ENCODE measurements around the gene LAMB1.

The LAMB1 gene

DNA sequence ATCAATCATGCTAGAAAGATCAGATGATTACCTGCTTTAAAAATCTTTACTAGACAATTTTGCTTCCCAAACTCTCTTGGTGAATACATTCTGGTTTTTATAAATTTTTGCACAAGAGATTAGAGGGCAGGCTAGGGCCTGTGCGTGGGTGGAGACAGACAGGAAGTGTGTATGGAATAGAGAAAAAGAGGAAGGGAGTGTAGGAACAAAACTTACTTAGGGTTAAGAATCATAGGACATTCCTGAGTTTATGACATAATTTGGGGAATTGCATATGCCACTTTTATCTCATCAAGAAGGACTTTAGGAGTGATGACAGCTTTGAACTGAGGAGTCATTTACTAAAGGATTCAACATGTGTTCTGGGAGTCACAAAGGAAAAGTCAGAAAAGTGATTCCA is 31.3 kb downstream of the LAMB1 start:
- no peak overlapping the region for H3K27ac ChIP-seq (ENCODE audit: low read length)
- no peak overlapping the region for H2AFZ ChIP-seq (ENCODE audit: low read length)
- no peaks in the 10 kb centered on the region for H4K20me1 ChIP-seq (ENCODE audit: insufficient read depth, low read length)
- no peaks in the 10 kb centered on the region for H3K36me3 ChIP-seq (replicated peaks; ENCODE audit: insufficient read depth, low read length)
- no peaks in the 10 kb centered on the region for H3K27me3 ChIP-seq (replicated peaks; ENCODE audit: insufficient read depth, low read length)
- no peaks in the 10 kb centered on the region for H3K9me2 ChIP-seq (replicated peaks; ENCODE audit: insufficient read depth, low read length)
- H3K4me2 ChIP-seq (ENCODE audit: low read depth, low read length), result no peak overlapping the region
- H3K9ac ChIP-seq (ENCODE audit: low read length), result no peak overlapping the region
- TF ChIP-seq EZH2 (optimal IDR thresholded peaks at IDR 0.05; ENCODE audit: low read depth, low read length) (no peak), EZH2phosphoT487 (IDR thresholded peaks at IDR 0.05; ENCODE audit: low read length) (no peak)
- TF ChIP-seq, protein P1, sequence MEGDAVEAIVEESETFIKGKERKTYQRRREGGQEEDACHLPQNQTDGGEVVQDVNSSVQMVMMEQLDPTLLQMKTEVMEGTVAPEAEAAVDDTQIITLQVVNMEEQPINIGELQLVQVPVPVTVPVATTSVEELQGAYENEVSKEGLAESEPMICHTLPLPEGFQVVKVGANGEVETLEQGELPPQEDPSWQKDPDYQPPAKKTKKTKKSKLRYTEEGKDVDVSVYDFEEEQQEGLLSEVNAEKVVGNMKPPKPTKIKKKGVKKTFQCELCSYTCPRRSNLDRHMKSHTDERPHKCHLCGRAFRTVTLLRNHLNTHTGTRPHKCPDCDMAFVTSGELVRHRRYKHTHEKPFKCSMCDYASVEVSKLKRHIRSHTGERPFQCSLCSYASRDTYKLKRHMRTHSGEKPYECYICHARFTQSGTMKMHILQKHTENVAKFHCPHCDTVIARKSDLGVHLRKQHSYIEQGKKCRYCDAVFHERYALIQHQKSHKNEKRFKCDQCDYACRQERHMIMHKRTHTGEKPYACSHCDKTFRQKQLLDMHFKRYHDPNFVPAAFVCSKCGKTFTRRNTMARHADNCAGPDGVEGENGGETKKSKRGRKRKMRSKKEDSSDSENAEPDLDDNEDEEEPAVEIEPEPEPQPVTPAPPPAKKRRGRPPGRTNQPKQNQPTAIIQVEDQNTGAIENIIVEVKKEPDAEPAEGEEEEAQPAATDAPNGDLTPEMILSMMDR (IDR thresholded peaks at IDR 0.05; ENCODE audit: low read length), result no peak
- H3K79me2 ChIP-seq (ENCODE audit: low read length), result no peaks in the 10 kb centered on the region
- no peak for DNase-seq
- no peaks in the 10 kb centered on the region for H3K9me3 ChIP-seq (replicated peaks; ENCODE audit: insufficient read depth, low read length)
- no peaks in the 10 kb centered on the region for H3F3A ChIP-seq (ENCODE audit: insufficient read depth, low read length)
- H3K4me1 ChIP-seq (ENCODE audit: low read length), result no peaks in the 10 kb centered on the region
- no peak overlapping the region for H3K4me3 ChIP-seq (ENCODE audit: low read length)

DNA sequence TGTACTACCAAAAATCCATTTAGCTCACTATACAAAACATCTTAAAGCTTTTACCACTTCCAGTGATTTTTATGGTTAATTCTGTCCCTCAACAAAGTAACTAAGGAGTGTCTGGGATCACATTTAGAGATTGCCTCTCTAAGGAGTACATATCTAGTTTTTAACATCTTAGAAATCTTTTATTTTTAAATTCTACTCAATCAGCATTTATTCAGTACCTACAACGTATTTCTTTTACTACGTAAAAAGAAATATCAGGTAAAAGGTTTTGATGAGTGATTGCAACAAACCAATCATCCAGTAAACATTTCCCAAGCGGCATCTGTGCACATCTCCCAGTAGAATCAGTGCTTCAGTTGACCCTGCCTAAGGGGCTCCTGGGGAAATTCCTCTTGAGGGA is 31.9 kb downstream of the LAMB1 start:
- Histone ChIP-seq H3K4me2 (ENCODE audit: low read depth, low read length) (no peak overlapping the region), H3K27me3 (replicated peaks; ENCODE audit: insufficient read depth, low read length) (no peaks in the 10 kb centered on the region), H3K4me1 (ENCODE audit: low read length) (no peaks in the 10 kb centered on the region), H3K27ac (ENCODE audit: low read length) (no peak overlapping the region), H3K9me2 (replicated peaks; ENCODE audit: insufficient read depth, low read length) (no peaks in the 10 kb centered on the region), H2AFZ (ENCODE audit: low read length) (no peak overlapping the region), H4K20me1 (ENCODE audit: insufficient read depth, low read length) (no peaks in the 10 kb centered on the region), H3K36me3 (replicated peaks; ENCODE audit: insufficient read depth, low read length) (no peaks in the 10 kb centered on the region), H3K79me2 (ENCODE audit: low read length) (no peaks in the 10 kb centered on the region), H3K9me3 (replicated peaks; ENCODE audit: insufficient read depth, low read length) (no peaks in the 10 kb centered on the region), H3F3A (ENCODE audit: insufficient read depth, low read length) (no peaks in the 10 kb centered on the region), H3K4me3 (ENCODE audit: low read length) (no peak overlapping the region), H3K9ac (ENCODE audit: low read length) (no peak overlapping the region)
- TF ChIP-seq, protein P1 (IDR thresholded peaks at IDR 0.05; ENCODE audit: low read length), result no peak
- TF ChIP-seq EZH2phosphoT487 (IDR thresholded peaks at IDR 0.05; ENCODE audit: low read length) (no peak), EZH2 (optimal IDR thresholded peaks at IDR 0.05; ENCODE audit: low read depth, low read length) (no peak)
- DNase-seq, result no peak

- no peaks in the 10 kb centered on the region for H3K27me3 ChIP-seq (replicated peaks; ENCODE audit: insufficient read depth, low read length)
- H3K79me2 ChIP-seq (ENCODE audit: low read length), result no peaks in the 10 kb centered on the region
- H3K9ac ChIP-seq (ENCODE audit: low read length), result no peak overlapping the region
- TF ChIP-seq EZH2 (optimal IDR thresholded peaks at IDR 0.05; ENCODE audit: low read depth, low read length), result no peak
- TF ChIP-seq, protein P1 (IDR thresholded peaks at IDR 0.05; ENCODE audit: low read length), result no peak
- no peak for TF ChIP-seq EZH2phosphoT487 (IDR thresholded peaks at IDR 0.05; ENCODE audit: low read length)
- no peak overlapping the region for H2AFZ ChIP-seq (ENCODE audit: low read length)
- no peaks in the 10 kb centered on the region for H3K4me1 ChIP-seq (ENCODE audit: low read length)
- no peak overlapping the region for H3K4me2 ChIP-seq (ENCODE audit: low read depth, low read length)
- H3K36me3 ChIP-seq (replicated peaks; ENCODE audit: insufficient read depth, low read length), result no peaks in the 10 kb centered on the region
- no peak overlapping the region for H3K4me3 ChIP-seq (ENCODE audit: low read length)
- no peak overlapping the region for H3K27ac ChIP-seq (ENCODE audit: low read length)
- no peaks in the 10 kb centered on the region for H3F3A ChIP-seq (ENCODE audit: insufficient read depth, low read length)
- no peaks in the 10 kb centered on the region for H3K9me2 ChIP-seq (replicated peaks; ENCODE audit: insufficient read depth, low read length)
- no peaks in the 10 kb centered on the region for H3K9me3 ChIP-seq (replicated peaks; ENCODE audit: insufficient read depth, low read length)
- no peaks in the 10 kb centered on the region for H4K20me1 ChIP-seq (ENCODE audit: insufficient read depth, low read length)
- no peak for DNase-seq
Observed at GRCh38 chr7:107969856-107970255, 33.1 kb downstream of the LAMB1 start.

Data from MM.1S (cell line).